Heart left ventricle (tissue), 16 donors: ENCODE data around the gene SETBP1. TPM values are rescaled to one million over a fixed set of nuclear protein-coding genes. Genes with fewer than 3 reads are reported as not detected.

Experiments
- ATAC-seq, 4 donors: fragments of 200-7000 bp; cut with Tn5 transposase; one replicate each; pipeline ENCODE4 v1.9.1; 2020 to 2022; ENCODE audit warnings: moderate library complexity in 4 of 4, mild to moderate bottlenecking in 3 of 4, moderate number of reproducible peaks in 1 of 4
- DNase-seq, 5 donors: peaks; one replicate each; pipeline ENCODE4 v3.0.0-alpha.2; 2020
- H3K27ac ChIP-seq, 12 donors: fragments of 200-600 bp; sonication (generic) in 4 of 12; one replicate each; pipeline versions ENCODE4 v1.5.0 to v1.8.0; 2016 to 2022; ENCODE audit warnings: mild to moderate bottlenecking in 2 of 12
- H3K27me3 ChIP-seq, 9 donors: fragments of 200-600 bp; sonication (generic) in 2 of 9; one replicate each; pipeline versions ENCODE4 v1.5.1 to v1.8.0; 2016 to 2022; ENCODE audit warnings: mild to moderate bottlenecking in 3 of 9
- H3K36me3 ChIP-seq, 9 donors: fragments of 200-600 bp; sonication (generic) in 2 of 9; one replicate each; pipeline versions ENCODE4 v1.5.0 to v1.8.0; 2018 to 2022; ENCODE audit warnings: mild to moderate bottlenecking in 2 of 9
- H3K4me1 ChIP-seq, 12 donors: fragments of 200-600 bp; sonication (generic) in 4 of 12; one replicate each; pipeline versions ENCODE4 v1.5.0 to v1.8.0; 2016 to 2022; ENCODE audit warnings: mild to moderate bottlenecking in 3 of 12
- H3K4me3 ChIP-seq, 12 donors: fragments of 200-600 bp; sonication (generic) in 4 of 12; one replicate each; pipeline versions ENCODE4 v1.5.0 to v1.8.0; 2017 to 2022; ENCODE audit warnings: mild to moderate bottlenecking in 9 of 12, moderate library complexity in 4 of 12
- H3K9me3 ChIP-seq, 12 donors: fragments of 200-600 bp; sonication (generic) in 4 of 12; one replicate each; pipeline versions ENCODE4 v1.5.0 to v1.8.0; 2016 to 2022; ENCODE audit warnings: mild to moderate bottlenecking in 1 of 12
- CTCF ChIP-seq, 12 donors: fragments of 200-600 bp; sonication (generic) in 4 of 12; IDR thresholded peaks; one replicate each; pipeline versions ENCODE4 v1.5.0 to v1.8.0; 2018 to 2022; ENCODE audit warnings: antibody characterized with exemption in 12 of 12, mild to moderate bottlenecking in 5 of 12
- POLR2A ChIP-seq, 2 donors: fragments of 450-650 bp; IDR thresholded peaks; one replicate each; pipeline ENCODE4 v1.6.1; 2017; ENCODE audit warnings: antibody characterized with exemption in 2 of 2, mild to moderate bottlenecking in 2 of 2, moderate library complexity in 2 of 2
- WGBS, 4 donors: extraction: QIAGEN DNeasy Blood & Tissue Kit in 2 of 4; methylation state at CpG; one replicate each; pipeline versions ENCODE4 v1.1.5 to v1.1.7; 2013 to 2018; 5-methylcytosine and 5-hydroxymethylcytosine counted together
- intact Hi-C, 10 donors: fragments of 100-400 bp; cut with DNase I; formaldehyde crosslinking; loops; one replicate each; pipeline versions ENCODE4 v1.11.1 to v1.14.2; 2022
- long read RNA-seq, 3 donors: library from polyadenylated mRNA; unstranded; transcript quantifications; one replicate each; pipeline ENCODE4 v2.0.0, GENCODE V29; 2020 to 2021
- polyA plus RNA-seq, 2 donors: library from polyadenylated mRNA; stranded (reverse); fragments of 200-250 nt; gene quantifications; one replicate each; pipeline ENCODE4 v1.2.3, GENCODE V29; 2013
- total RNA-seq, 9 donors: library from RNA; depleted of rRNA in 2 of 9; stranded (reverse); fragments of >200 nt in 2 of 9; fragmentation: NEBNext Ultra II Directional in 3 of 9; extraction: Animal tissue kit (Norgen Biotek cat#: 25700) in 3 of 9; gene quantifications; one replicate each; pipeline versions ENCODE4 v1.1.0 to v1.2.4, GENCODE V29; 2016 to 2023
- donor health status: ischemic (EF 13 %, LVEDD 7.1; RV severe dilation, severe dysfunction).
- donor health status: healthy with polysubstance abuse.
- donor health status: DM: no; HTN: yes; CAD: no.
- donor health status: DM: no; HTN: no; CAD: no.
- donor health status: ischemic (EF 25% LVEDD 6.9; RV normal size, moderate dysfunction).
- donor health status: ischemic (EF 25% LVEDD 5.7; RV mildly dilated, moderate dysfunction).
- donor health status: healthy.
- donor health status: DM: yes; HTN: yes; CAD: no.
- donor health status: ischemic (EF 35%, LVEDD 5.7; RV mildly dilated, moderate dysfunction).
- donor health status: nonischemic (EF 11% LVEDD 7.7; RV severe dilation, severe dysfunction).
- donor health status: DM: yes; HTN: yes; CAD: no.
- donor health status: PGD.
- donor health status: ischemic (EF 29% LVEDD 5.4; RV normal size, mild dysfunction).
- donor health status: nonischemic (EF 23%, LVEDD 6.1; RV moderate dilation, normal function).

Gene SETBP1
- 10 to 100 TPM in 2 of 9 donors, 1 to 10 TPM in 7; 3.8 to 10.6 (median 6.1) TPM for total RNA-seq
- 1 to 10 TPM; 1.2 to 1.4 TPM for polyA plus RNA-seq
- long read RNA-seq, donor 1 = 0 reads
- long read RNA-seq, donor 2 = 0 reads
- long read RNA-seq, donor 3 = 0 reads

- Histone ChIP-seq H3K4me3 (peak within 1 kb of the TSS; percentile 47 to 96 (median 82)), H3K36me3 (no peaks in the 10 kb centered on the region), H3K9me3 (no peaks in the 10 kb centered on the region), H3K27ac (peak within 1 kb of the TSS; percentile 64 to 100 (median 97)), H3K4me1 (peaks cover 0 to 37% (median 16%) of the 10 kb centered on the region in 12 donors), H3K27me3 (peaks cover 0 to 16% (median 0%) of the 10 kb centered on the region in 9 donors)
- intact Hi-C loops = loop anchor here in 8 of 10 donors (2.0 to 10.0 kb wide), 14 partner anchors 64 to 704 kb away; no protein-coding TSS in a partner anchor
- WGBS, 4 donors = 0 to 2% (median 1%) methylated on average over 24 to 64 of the region's 64 CpGs
- TF ChIP-seq POLR2A (IDR thresholded peaks at IDR 0.05) (no peak), CTCF (IDR thresholded peaks at IDR 0.05) (peak in 3 of 12 donors; percentile 9 to 25 (median 18))
- DNase-seq (peak; percentile 72 to 84 (median 77)), ATAC-seq (peak; percentile 27 to 59 (median 49))
Measured at GRCh38 chr18:44680273-44681075, at the start of gene SETBP1. SETBP1 (plus strand) TSS chr18:44680888; CDS start chr18:44701347, 20,459 bp downstream.

- ATAC-seq (peak; percentile 32 to 68 (median 48)), DNase-seq (no peak)
Measured at GRCh38 chr18:44632469-44633145, 48.1 kb upstream of the SETBP1 start.

GRCh38 chr18:44635546-44635945, 45.1 kb upstream of the SETBP1 start:
- no peak for DNase-seq
- intact Hi-C loops = no loop called here
- no peak for ATAC-seq
- WGBS, 4 donors = 86 to 92% (median 89%) methylated on average over 3 of the region's 3 CpGs
- Histone ChIP-seq H3K4me3 (no peak overlapping the region), H3K36me3 (no peaks in the 10 kb centered on the region), H3K27me3 (no peaks in the 10 kb centered on the region), H3K27ac (no peak overlapping the region), H3K4me1 (peaks cover 0 to 7% (median 0%) of the 10 kb centered on the region in 12 donors), H3K9me3 (no peaks in the 10 kb centered on the region)
- TF ChIP-seq POLR2A (IDR thresholded peaks at IDR 0.05) (no peak), CTCF (IDR thresholded peaks at IDR 0.05) (no peak)

More at GRCh38 chr18:44632469-44633145, 48.1 kb upstream of the SETBP1 start:
- 63 to 74% (median 68%) methylated on average over 3 of the region's 3 CpGs for WGBS, 4 donors
- no peak for TF ChIP-seq CTCF (IDR thresholded peaks at IDR 0.05)
- no peak for TF ChIP-seq POLR2A (IDR thresholded peaks at IDR 0.05)
- H3K27me3 ChIP-seq = no peaks in the 10 kb centered on the region
- no peak overlapping the region for H3K27ac ChIP-seq
- intact Hi-C loops = no loop called here
- no peaks in the 10 kb centered on the region for H3K9me3 ChIP-seq
- peaks cover 0 to 15% (median 0%) of the 10 kb centered on the region in 12 donors for H3K4me1 ChIP-seq
- H3K36me3 ChIP-seq = no peaks in the 10 kb centered on the region
- no peak overlapping the region for H3K4me3 ChIP-seq

GRCh38 chr18:44636241-44636640, 44.4 kb upstream of the SETBP1 start:
- ATAC-seq (no peak), DNase-seq (no peak)
- Histone ChIP-seq H3K4me3 (no peak overlapping the region), H3K4me1 (peaks cover 0 to 7% (median 0%) of the 10 kb centered on the region in 12 donors), H3K27ac (no peak overlapping the region), H3K36me3 (no peaks in the 10 kb centered on the region), H3K9me3 (no peaks in the 10 kb centered on the region), H3K27me3 (no peaks in the 10 kb centered on the region)
- intact Hi-C loops = no loop called here
- no peak for TF ChIP-seq CTCF (IDR thresholded peaks at IDR 0.05)
- TF ChIP-seq POLR2A (IDR thresholded peaks at IDR 0.05) = no peak
